ENCODE data around the gene NPB.

Gene NPB

GRCh38 chr17:81932333-81932983 lies 30.4 kb downstream of the NPB start:
- DNase-seq (ENCODE audit: insufficient read length): no peak
- no peak for TF ChIP-seq TAF1 (IDR thresholded peaks at IDR 0.05; ENCODE audit: borderline replicate concordance, low read depth, low read length)
- TF ChIP-seq POLR2AphosphoS5 (IDR thresholded peaks at IDR 0.05; ENCODE audit: low read depth, low read length): no peak
- TF ChIP-seq POLR2A (IDR thresholded peaks at IDR 0.05; ENCODE audit: low read depth, low read length): no peak
- no peak for FAIRE-seq

- FAIRE-seq: no peak
- no peak for TF ChIP-seq TAF1 (IDR thresholded peaks at IDR 0.05; ENCODE audit: borderline replicate concordance, low read depth, low read length)
- TF ChIP-seq POLR2A (IDR thresholded peaks at IDR 0.05; ENCODE audit: low read depth, low read length): no peak
- TF ChIP-seq POLR2AphosphoS5 (IDR thresholded peaks at IDR 0.05; ENCODE audit: low read depth, low read length): no peak
- no peak for DNase-seq (ENCODE audit: insufficient read length)
Measured at GRCh38 chr17:81933178-81933699, 31.2 kb downstream of the NPB start.

GRCh38 chr17:81934098-81934757 lies 32.2 kb downstream of the NPB start:
- FAIRE-seq (no peak), DNase-seq (ENCODE audit: insufficient read length) (no peak)
- TF ChIP-seq POLR2A (IDR thresholded peaks at IDR 0.05; ENCODE audit: low read depth, low read length) (no peak), POLR2AphosphoS5 (IDR thresholded peaks at IDR 0.05; ENCODE audit: low read depth, low read length) (no peak), TAF1 (IDR thresholded peaks at IDR 0.05; ENCODE audit: borderline replicate concordance, low read depth, low read length) (no peak)

GRCh38 chr17:81934850-81935708 lies 33.0 kb downstream of the NPB start:
- DNase-seq (ENCODE audit: insufficient read length): no peak
- FAIRE-seq: no peak
- no peak for TF ChIP-seq POLR2A (IDR thresholded peaks at IDR 0.05; ENCODE audit: low read depth, low read length)
- TF ChIP-seq POLR2AphosphoS5 (IDR thresholded peaks at IDR 0.05; ENCODE audit: low read depth, low read length): no peak
- TF ChIP-seq TAF1 (IDR thresholded peaks at IDR 0.05; ENCODE audit: borderline replicate concordance, low read depth, low read length): no peak

- DNase-seq (ENCODE audit: insufficient read length) (no peak), FAIRE-seq (no peak)
- no peak for TF ChIP-seq POLR2A (IDR thresholded peaks at IDR 0.05; ENCODE audit: low read depth, low read length)
- TF ChIP-seq POLR2AphosphoS5 (IDR thresholded peaks at IDR 0.05; ENCODE audit: low read depth, low read length): no peak
- TF ChIP-seq TAF1 (IDR thresholded peaks at IDR 0.05; ENCODE audit: borderline replicate concordance, low read depth, low read length): no peak
Measured at GRCh38 chr17:81935709-81936084, 33.7 kb downstream of the NPB start.

GRCh38 chr17:81939218-81939617 lies 37.2 kb downstream of the NPB start:
- FAIRE-seq (no peak), DNase-seq (ENCODE audit: insufficient read length) (no peak)
- TF ChIP-seq TAF1 (IDR thresholded peaks at IDR 0.05; ENCODE audit: borderline replicate concordance, low read depth, low read length) (no peak), POLR2AphosphoS5 (IDR thresholded peaks at IDR 0.05; ENCODE audit: low read depth, low read length) (no peak), POLR2A (IDR thresholded peaks at IDR 0.05; ENCODE audit: low read depth, low read length) (no peak)

- FAIRE-seq: no peak
- TF ChIP-seq TAF1 (IDR thresholded peaks at IDR 0.05; ENCODE audit: borderline replicate concordance, low read depth, low read length): no peak
- no peak for TF ChIP-seq POLR2A (IDR thresholded peaks at IDR 0.05; ENCODE audit: low read depth, low read length)
- no peak for TF ChIP-seq POLR2AphosphoS5 (IDR thresholded peaks at IDR 0.05; ENCODE audit: low read depth, low read length)
- no peak for DNase-seq (ENCODE audit: insufficient read length)
Measured at GRCh38 chr17:81939881-81940385, 37.9 kb downstream of the NPB start.

- TF ChIP-seq POLR2A (IDR thresholded peaks at IDR 0.05; ENCODE audit: low read depth, low read length) (no peak), POLR2AphosphoS5 (IDR thresholded peaks at IDR 0.05; ENCODE audit: low read depth, low read length) (no peak), TAF1 (IDR thresholded peaks at IDR 0.05; ENCODE audit: borderline replicate concordance, low read depth, low read length) (no peak)
- DNase-seq (ENCODE audit: insufficient read length) (no peak), FAIRE-seq (no peak)
Measured at GRCh38 chr17:81940538-81941483, 38.8 kb downstream of the NPB start.

GRCh38 chr17:81941484-81942166 lies 39.6 kb downstream of the NPB start:
- DNase-seq (ENCODE audit: insufficient read length) (no peak), FAIRE-seq (no peak)
- TF ChIP-seq POLR2AphosphoS5 (IDR thresholded peaks at IDR 0.05; ENCODE audit: low read depth, low read length) (no peak), POLR2A (IDR thresholded peaks at IDR 0.05; ENCODE audit: low read depth, low read length) (no peak)

- no peak for DNase-seq (ENCODE audit: insufficient read length)
- FAIRE-seq: no peak
- no peak for TF ChIP-seq POLR2AphosphoS5 (IDR thresholded peaks at IDR 0.05; ENCODE audit: low read depth, low read length)
- TF ChIP-seq POLR2A (IDR thresholded peaks at IDR 0.05; ENCODE audit: low read depth, low read length): no peak
- no peak for TF ChIP-seq TAF1 (IDR thresholded peaks at IDR 0.05; ENCODE audit: borderline replicate concordance, low read depth, low read length)
Measured at GRCh38 chr17:81942167-81942553, 40.1 kb downstream of the NPB start.
